HG02973 (cell line): ENCODE data around the gene HOXA3.

Experiments
- ATAC-seq: cut with Tn5 transposase; IDR thresholded peaks from one replicate; pipeline ENCODE4 v1.9.1; 2021; ENCODE audit warnings: moderate library complexity; ENCODE audit not compliant: unreplicated experiment

HOXA3 gene

DNA sequence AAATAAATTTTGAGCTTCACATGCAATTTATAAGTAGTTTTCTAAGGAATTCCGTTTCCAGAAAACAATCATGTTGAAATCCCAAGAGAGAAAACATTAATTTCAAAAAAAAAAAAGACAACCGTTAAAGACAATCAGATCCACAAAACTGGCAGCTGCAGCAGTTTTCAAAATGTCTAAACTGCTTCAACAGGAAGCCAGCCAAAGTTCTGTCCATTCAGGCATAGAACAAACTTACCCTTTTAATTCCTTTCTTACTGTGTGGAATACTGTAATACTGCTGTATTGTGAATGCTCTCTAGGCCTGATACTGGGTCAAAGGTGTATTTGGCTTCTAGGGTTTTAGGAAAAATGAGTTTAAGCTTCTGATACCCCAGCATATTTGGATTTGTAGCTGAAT, 88.2 kb downstream of the HOXA3 start:
- no peak for ATAC-seq

DNA sequence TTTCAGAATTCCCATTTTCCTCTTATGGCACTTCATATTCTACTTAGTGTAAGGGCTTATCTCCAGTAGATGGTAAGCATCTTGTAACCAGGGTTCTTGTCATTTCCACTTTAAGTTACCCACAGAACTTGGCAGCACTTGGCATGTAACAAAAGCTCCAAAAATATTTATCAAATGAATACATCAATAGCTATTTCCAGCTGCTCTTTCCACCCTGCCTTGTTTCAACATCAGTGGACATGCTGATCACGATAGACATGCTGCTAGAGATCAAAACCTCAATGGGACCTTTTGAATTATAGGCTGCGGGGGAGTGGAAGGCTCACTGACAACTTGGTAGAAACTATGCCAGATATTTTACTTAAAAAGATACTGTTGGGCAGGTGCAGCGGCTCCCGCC, 89.4 kb downstream of the HOXA3 start:
- no peak for ATAC-seq
